ENCODE results near the gene RNF213.

The RNF213 gene

GRCh38 chr17:80348551-80349150 lies 88.0 kb downstream of the RNF213 start:
- no peaks in the 10 kb centered on the region for H3K9me3 ChIP-seq (ENCODE audit: control insufficient read depth, insufficient read depth, low read depth, low read length)
- no peak overlapping the region for H3K4me3 ChIP-seq (ENCODE audit: low read depth, low read length)
- POLR2A ChIA-PET = no interaction called here
- CTCF ChIA-PET = no interaction called here
- no peaks in the 10 kb centered on the region for H3K4me1 ChIP-seq (ENCODE audit: control insufficient read depth, insufficient read depth, low read length)
- H3K36me3 ChIP-seq (ENCODE audit: control insufficient read depth in 2 of 2, insufficient read depth in 1 of 2, low read length in 2 of 2) = peaks cover 20 to 99% of the 10 kb centered on the region in 2 experiments
- H3K27ac ChIP-seq (ENCODE audit: extremely low read depth, low read depth, low read length) = no peak overlapping the region
- no peak for TF ChIP-seq BCL6B (tag by site-specific recombination; IDR thresholded peaks at IDR 0.05)
- no peak for TF ChIP-seq GLIS1 (tag by site-specific recombination; IDR thresholded peaks at IDR 0.05)
- no peak for TF ChIP-seq ZNF747 (tag by site-specific recombination; IDR thresholded peaks at IDR 0.05)
- no peak for TF ChIP-seq ZNF391 (tag by site-specific recombination; IDR thresholded peaks at IDR 0.05; ENCODE audit: borderline replicate concordance, low read depth)
- TF ChIP-seq ZNF623 (tag by site-specific recombination; IDR thresholded peaks at IDR 0.05) = no peak
- no peak for TF ChIP-seq ZNF121 (tag by site-specific recombination; IDR thresholded peaks at IDR 0.05)
- TF ChIP-seq REPIN1 (tag by site-specific recombination; IDR thresholded peaks at IDR 0.05; ENCODE audit: low read depth) = no peak
- TF ChIP-seq HOXD13 (CRISPR knock-in tag; IDR thresholded peaks at IDR 0.05; ENCODE audit: borderline replicate concordance) = no peak
- no peak for TF ChIP-seq ZSCAN30 (tag by site-specific recombination; IDR thresholded peaks at IDR 0.05)
- TF ChIP-seq WT1 (tag by site-specific recombination; IDR thresholded peaks at IDR 0.05) = no peak
- TF ChIP-seq RBAK (tag by site-specific recombination; IDR thresholded peaks at IDR 0.05) = no peak

- Histone ChIP-seq H3K9me3 (ENCODE audit: control insufficient read depth, insufficient read depth, low read depth, low read length) (no peaks in the 10 kb centered on the region), H3K36me3 (ENCODE audit: control insufficient read depth in 2 of 2, insufficient read depth in 1 of 2, low read length in 2 of 2) (peaks cover 20 to 99% of the 10 kb centered on the region in 2 experiments), H3K4me3 (ENCODE audit: low read depth, low read length) (no peak overlapping the region), H3K27ac (ENCODE audit: extremely low read depth, low read depth, low read length) (no peak overlapping the region), H3K4me1 (ENCODE audit: control insufficient read depth, insufficient read depth, low read length) (no peaks in the 10 kb centered on the region)
- TF ChIP-seq SALL2 (tag by site-specific recombination; IDR thresholded peaks at IDR 0.05; ENCODE audit: borderline replicate concordance) (no peak), ZNF37A (tag by site-specific recombination; IDR thresholded peaks at IDR 0.05) (no peak), ZNF266 (tag by site-specific recombination; IDR thresholded peaks at IDR 0.05; ENCODE audit: low read depth) (no peak), BCL6B (tag by site-specific recombination; IDR thresholded peaks at IDR 0.05) (no peak), PRDM6 (tag by site-specific recombination; IDR thresholded peaks at IDR 0.05) (no peak), ZNF324 (tag by site-specific recombination; IDR thresholded peaks at IDR 0.05) (no peak), ZFP69B (tag by site-specific recombination; IDR thresholded peaks at IDR 0.05) (no peak), ZNF148 (tag by site-specific recombination; IDR thresholded peaks at IDR 0.05; ENCODE audit: borderline replicate concordance) (no peak), ZNF792 (tag by site-specific recombination; IDR thresholded peaks at IDR 0.05) (no peak), ZNF544 (tag by site-specific recombination; IDR thresholded peaks at IDR 0.05) (no peak), FEZF1 (tag by site-specific recombination; IDR thresholded peaks at IDR 0.05) (no peak), ZNF223 (tag by site-specific recombination; IDR thresholded peaks at IDR 0.05) (no peak), KLF16 (tag by site-specific recombination; IDR thresholded peaks at IDR 0.05) (no peak), ZSCAN30 (tag by site-specific recombination; IDR thresholded peaks at IDR 0.05) (no peak)
- TF ChIP-seq, protein P1, sequence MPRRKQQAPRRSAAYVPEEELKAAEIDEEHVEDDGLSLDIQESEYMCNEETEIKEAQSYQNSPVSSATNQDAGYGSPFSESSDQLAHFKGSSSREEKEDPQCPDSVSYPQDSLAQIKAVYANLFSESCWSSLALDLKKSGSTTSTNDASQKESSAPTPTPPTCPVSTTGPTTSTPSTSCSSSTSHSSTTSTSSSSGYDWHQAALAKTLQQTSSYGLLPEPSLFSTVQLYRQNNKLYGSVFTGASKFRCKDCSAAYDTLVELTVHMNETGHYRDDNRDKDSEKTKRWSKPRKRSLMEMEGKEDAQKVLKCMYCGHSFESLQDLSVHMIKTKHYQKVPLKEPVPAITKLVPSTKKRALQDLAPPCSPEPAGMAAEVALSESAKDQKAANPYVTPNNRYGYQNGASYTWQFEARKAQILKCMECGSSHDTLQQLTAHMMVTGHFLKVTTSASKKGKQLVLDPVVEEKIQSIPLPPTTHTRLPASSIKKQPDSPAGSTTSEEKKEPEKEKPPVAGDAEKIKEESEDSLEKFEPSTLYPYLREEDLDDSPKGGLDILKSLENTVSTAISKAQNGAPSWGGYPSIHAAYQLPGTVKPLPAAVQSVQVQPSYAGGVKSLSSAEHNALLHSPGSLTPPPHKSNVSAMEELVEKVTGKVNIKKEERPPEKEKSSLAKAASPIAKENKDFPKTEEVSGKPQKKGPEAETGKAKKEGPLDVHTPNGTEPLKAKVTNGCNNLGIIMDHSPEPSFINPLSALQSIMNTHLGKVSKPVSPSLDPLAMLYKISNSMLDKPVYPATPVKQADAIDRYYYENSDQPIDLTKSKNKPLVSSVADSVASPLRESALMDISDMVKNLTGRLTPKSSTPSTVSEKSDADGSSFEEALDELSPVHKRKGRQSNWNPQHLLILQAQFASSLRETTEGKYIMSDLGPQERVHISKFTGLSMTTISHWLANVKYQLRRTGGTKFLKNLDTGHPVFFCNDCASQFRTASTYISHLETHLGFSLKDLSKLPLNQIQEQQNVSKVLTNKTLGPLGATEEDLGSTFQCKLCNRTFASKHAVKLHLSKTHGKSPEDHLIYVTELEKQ (tag by site-specific recombination; IDR thresholded peaks at IDR 0.05; ENCODE audit: borderline replicate concordance) = no peak
- ChIA-PET POLR2A (no interaction called here), CTCF (no interaction called here)
These were observed 88.5 kb downstream of the RNF213 start for GRCh38 chr17:80349151-80349651.

All from HEK293 (cell line).